IMR-90 (cell line): ENCODE data around the gene BICD1. TPM values are rescaled to one million over a fixed set of nuclear protein-coding genes. Genes with fewer than 3 reads are reported as not detected.

Source experiments
- ATAC-seq: fragments of 200-7000 bp; cut with Tn5 transposase; 2 replicates; pipeline ENCODE4 v1.9.1; 2020; ENCODE audit warnings: low read depth, mild to moderate bottlenecking, moderate library complexity
- BruUV-seq: library from RNA; stranded (reverse); fragments of 400-500 nt; replicated peaks from 2 replicates; lab custom pipeline; 2021; lab: Mats Ljungman, UMichigan
- CTCF ChIA-PET: fragments of 300-600 bp; formaldehyde crosslinking; extraction: SDS; loops from one replicate; lab custom pipeline; 2021; ENCODE audit warnings: antibody characterized with exemption; lab: Yijun Ruan, JAX
- POLR2A ChIA-PET: fragments of 300-600 bp; sonication (Branson Sonifier 250); formaldehyde crosslinking; loops from one replicate; lab custom pipeline; 2022; ENCODE audit warnings: antibody characterized with exemption; ENCODE audit not compliant: unreplicated experiment; lab: Charles Lee
- DNase-seq: peaks from one replicate; pipeline ENCODE4 v3.0.0; 2013
- H2AFZ ChIP-seq: replicated peaks from 2 replicates; pipeline ENCODE3; 2013; ENCODE audit warnings: low read length, mild to moderate bottlenecking; ENCODE audit not compliant: poor library complexity
- H2AK5ac ChIP-seq: 2 replicates; pipeline ENCODE4 v1.6.1; 2013; ENCODE audit warnings: low read depth, low read length, inconsistent platforms
- H2AK9ac ChIP-seq: replicated peaks from 2 replicates; pipeline ENCODE3; 2013; ENCODE audit warnings: mild to moderate bottlenecking, low read depth, low read length, moderate library complexity; ENCODE audit not compliant: poor library complexity
- H2BK120ac ChIP-seq: 2 replicates; pipeline ENCODE4 v1.6.1; 2013; ENCODE audit warnings: low read depth, low read length, inconsistent platforms
- H2BK15ac ChIP-seq: 3 replicates; pipeline ENCODE4 v1.6.1; 2013; ENCODE audit warnings: low read depth, low read length, inconsistent platforms
- H2BK20ac ChIP-seq: 2 replicates; pipeline ENCODE4 v1.6.1; 2013; ENCODE audit warnings: low read depth, mild to moderate bottlenecking, inconsistent platforms, low read length, moderate library complexity
- H2BK5ac ChIP-seq: 2 replicates; pipeline ENCODE4 v1.6.1; 2013; ENCODE audit warnings: mild to moderate bottlenecking, low read depth, low read length, inconsistent platforms; ENCODE audit not compliant: poor library complexity, severe bottlenecking
- H3K14ac ChIP-seq: replicated peaks from 2 replicates; pipeline ENCODE4 v1.6.1; 2013; ENCODE audit warnings: low read depth, low read length, inconsistent platforms
- H3K18ac ChIP-seq: 2 replicates; pipeline ENCODE4 v1.6.1; 2013; ENCODE audit warnings: low read depth, low read length, control low read depth
- H3K23ac ChIP-seq: 2 replicates; pipeline ENCODE4 v1.6.1; 2013; ENCODE audit warnings: low read depth, low read length, inconsistent platforms
- H3K27ac ChIP-seq: 2 replicates; pipeline ENCODE4 v1.5.1; 2013; ENCODE audit warnings: mild to moderate bottlenecking, control low read depth, low read length; ENCODE audit not compliant: insufficient read depth
- H3K27me3 ChIP-seq: 2 replicates; pipeline ENCODE4 v1.6.1; 2013; ENCODE audit warnings: low read length; ENCODE audit not compliant: control insufficient read depth, insufficient read depth
- H3K36me3 ChIP-seq: 2 replicates; pipeline ENCODE4 v1.6.1; 2013; ENCODE audit warnings: low read length, mixed read lengths; ENCODE audit not compliant: control insufficient read depth, insufficient read depth
- H3K4ac ChIP-seq: 2 replicates; pipeline ENCODE4 v1.6.1; 2013; ENCODE audit warnings: low read depth, low read length, inconsistent platforms
- H3K4me1 ChIP-seq: 2 replicates; pipeline ENCODE4 v1.6.1; 2013; ENCODE audit warnings: low read length, mixed read lengths; ENCODE audit not compliant: control insufficient read depth, insufficient read depth
- H3K4me2 ChIP-seq: 2 replicates; pipeline ENCODE4 v1.6.1; 2013; ENCODE audit warnings: low read depth, mild to moderate bottlenecking, control low read depth, low read length, moderate library complexity
- H3K4me3 ChIP-seq: 2 replicates; pipeline ENCODE4 v1.5.1; 2013; ENCODE audit warnings: low read depth, mild to moderate bottlenecking, control low read depth, low read length, moderate library complexity; ENCODE audit not compliant: insufficient read depth
- H3K56ac ChIP-seq: 2 replicates; pipeline ENCODE4 v1.6.1; 2013; ENCODE audit warnings: low read length, inconsistent platforms; ENCODE audit not compliant: insufficient read depth; ENCODE audit errors: extremely low read depth
- H3K79me1 ChIP-seq, 2 experiments: 2 replicates each; pipeline ENCODE4 v1.6.1; 2013; ENCODE audit warnings: low read length in 2 of 2, inconsistent platforms in 1 of 2, low read depth in 1 of 2
- H3K9ac ChIP-seq: 2 replicates; pipeline ENCODE4 v1.6.1; 2013; ENCODE audit warnings: low read depth, low read length, control low read depth
- H3K9me1 ChIP-seq: 2 replicates; pipeline ENCODE4 v1.6.1; 2013; ENCODE audit warnings: low read length, inconsistent platforms; ENCODE audit not compliant: insufficient read depth
- H3K9me3 ChIP-seq: 2 replicates; pipeline ENCODE4 v1.6.1; 2013; ENCODE audit warnings: low read length; ENCODE audit not compliant: control insufficient read depth, insufficient read depth
- H4K20me1 ChIP-seq: 2 replicates; pipeline ENCODE4 v1.6.1; 2013; ENCODE audit warnings: low read length, inconsistent platforms; ENCODE audit not compliant: insufficient read depth
- H4K5ac ChIP-seq: 2 replicates; pipeline ENCODE4 v1.6.1; 2013; ENCODE audit warnings: mild to moderate bottlenecking, low read depth, low read length, control low read depth
- H4K8ac ChIP-seq, 2 experiments: 2 replicates each; pipeline ENCODE4 v1.6.1; 2013; ENCODE audit warnings: low read depth in 2 of 2, low read length in 2 of 2, control low read depth in 1 of 2, inconsistent platforms in 1 of 2
- H4K91ac ChIP-seq: 2 replicates; pipeline ENCODE4 v1.6.1; 2013; ENCODE audit warnings: low read depth, low read length, inconsistent platforms; ENCODE audit not compliant: insufficient read depth
- MAFK ChIP-seq: IDR thresholded peaks from 2 replicates; pipeline ENCODE4 v1.6.1; 2012; ENCODE audit warnings: low read depth, low read length, improper control_type of control experiment
- RAD21 ChIP-seq: IDR thresholded peaks from 2 replicates; pipeline ENCODE4 v1.6.1; 2012; ENCODE audit warnings: low read length, improper control_type of control experiment
- RCOR1 ChIP-seq: IDR thresholded peaks from 2 replicates; pipeline ENCODE4 v1.6.1; 2012; ENCODE audit warnings: mild to moderate bottlenecking, low read length, improper control_type of control experiment; ENCODE audit not compliant: insufficient replicate concordance
- RFX5 ChIP-seq: IDR thresholded peaks from 2 replicates; pipeline ENCODE4 v1.8.0; 2012; ENCODE audit warnings: low read depth, mild to moderate bottlenecking, low read length, moderate library complexity
- SMC3 ChIP-seq: fragments of 150-350 bp; IDR thresholded peaks from 2 replicates; pipeline ENCODE4 v1.6.1; 2016; ENCODE audit warnings: low read depth, mild to moderate bottlenecking, antibody characterized with exemption, low read length, moderate library complexity
- WGBS, 2 experiments: methylation state at CpG; one replicate each; pipeline versions ENCODE4 v1.1.5 to v1.1.7; 2013; ENCODE audit warnings: missing lambda C conversion rate in 2 of 2; ENCODE audit not compliant: insufficient read length in 1 of 2; ENCODE audit errors: extremely low coverage in 2 of 2; 5-methylcytosine and 5-hydroxymethylcytosine counted together
- dilution Hi-C: fragments of 300-500 bp; cut with HindIII; formaldehyde crosslinking; loops from one replicate; pipeline ENCODE4 v1.14.3; 2018; ENCODE audit warnings: low sequenced_read_pairs; ENCODE audit not compliant: unreplicated experiment
- in situ Hi-C: fragments of 300-500 bp; cut with MboI; formaldehyde crosslinking; loops from 3 replicates; pipeline ENCODE4 v1.14.3; 2019; ENCODE audit warnings: low sequenced_read_pairs, inconsistent platforms, mixed read lengths
- intact Hi-C: fragments of 100-400 bp; cut with micrococcal nuclease; formaldehyde crosslinking; loops from 2 replicates; pipeline ENCODE4 v1.10.0; 2022
- polyA plus RNA-seq, 3 experiments: library from polyadenylated mRNA; depleted of rRNA; stranded (reverse); fragments of >200 nt; gene quantifications; 2 replicates each; pipeline ENCODE4 v1.2.3, GENCODE V29; 2012; ENCODE audit warnings: low replicate concordance in 1 of 3
- total RNA-seq: library from RNA; depleted of rRNA; stranded (reverse); fragments of >200 nt; gene quantifications from 2 replicates; pipeline ENCODE4 v1.2.3, GENCODE V29; 2012

BICD1 gene
- total and polyA plus RNA-seq, 2 of the 4 experiments (the other 2 are of a cell fraction) = 17.2 to 21.8 TPM

GRCh38 chr12:32398181-32398580 is 291.5 kb downstream of the BICD1 start:
- no peak overlapping the region for H3K4me3 ChIP-seq
- BruUV-seq = no TSS peak
- TF ChIP-seq RAD21 (no peak), RCOR1 (no peak), MAFK (no peak), RFX5 (no peak), SMC3 (no peak)
- no peak overlapping the region for H4K5ac ChIP-seq
- no peaks in the 10 kb centered on the region for H3K4me1 ChIP-seq
- H3K36me3 ChIP-seq = no peaks in the 10 kb centered on the region
- no peak overlapping the region for H3K18ac ChIP-seq
- no peak overlapping the region for H2BK120ac ChIP-seq
- no peak overlapping the region for H2BK15ac ChIP-seq
- H2AK9ac ChIP-seq = no peak overlapping the region
- dilution Hi-C loops = no loop called here
- H4K8ac ChIP-seq = no peak overlapping the region
- H3K4me2 ChIP-seq = no peak overlapping the region
- H3K23ac ChIP-seq = no peak overlapping the region
- no peak overlapping the region for H4K91ac ChIP-seq
- peaks cover 33% of the 10 kb centered on the region for H3K27me3 ChIP-seq
- H3K14ac ChIP-seq = no peak overlapping the region
- no peak overlapping the region for H3K56ac ChIP-seq
- ATAC-seq (no peak), DNase-seq (no peak)
- no peak overlapping the region for H3K4ac ChIP-seq
- no peak overlapping the region for H2BK20ac ChIP-seq
- no peaks in the 10 kb centered on the region for H3K79me1 ChIP-seq
- no peak overlapping the region for H3K27ac ChIP-seq
- intact Hi-C loops = no loop called here
- no peak overlapping the region for H3K9ac ChIP-seq
- H2AK5ac ChIP-seq = no peak overlapping the region
- ChIA-PET POLR2A (interaction anchor here (0.5 kb wide), 1 partner anchor 302 kb away, joined by 3 read pairs; no protein-coding TSS in a partner anchor), CTCF (no interaction called here)
- H2BK5ac ChIP-seq = no peak overlapping the region
- H4K20me1 ChIP-seq = no peaks in the 10 kb centered on the region; the same call in 1 of the 2 replicates
- WGBS, 2 experiments = no CpG with 5 or more reads among the region's 4 CpGs
- in situ Hi-C loops = no loop called here
- no peak overlapping the region for H2AFZ ChIP-seq
- H3K9me1 ChIP-seq = no peaks in the 10 kb centered on the region
- H3K9me3 ChIP-seq = no peaks in the 10 kb centered on the region
